Tibial artery (tissue), 4 donors: ENCODE measurements around the gene TMEM88.

ENCODE experiments used
- DNase-seq, 2 donors: peaks; one replicate each; pipeline ENCODE4 v3.0.0-alpha.2; 2019
- H3K27ac ChIP-seq, 2 donors: fragments of 200-600 bp; sonication (generic) in 1 of 2; 1 replicate in 1 of 2; 2 replicates in 1 of 2; pipeline ENCODE4 v1.5.1; 2018 to 2019; ENCODE audit warnings: mild to moderate bottlenecking in 1 of 2
- H3K27me3 ChIP-seq, 2 donors: fragments of 200-600 bp; sonication (generic) in 1 of 2; one replicate each; pipeline versions ENCODE4 v1.5.1 to v1.6.0; 2016 to 2019
- H3K36me3 ChIP-seq, 3 donors: fragments of 200-600 bp; sonication (generic) in 2 of 3; one replicate each; pipeline ENCODE4 v1.5.1; 2016 to 2019; ENCODE audit warnings: mild to moderate bottlenecking in 2 of 3
- H3K4me1 ChIP-seq, 4 donors: fragments of 200-600 bp; sonication (generic) in 2 of 4; 1 replicate in 3 of 4; 2 replicates in 1 of 4; pipeline ENCODE4 v1.5.1; 2016 to 2019
- H3K4me3 ChIP-seq, 2 donors: fragments of 200-600 bp; sonication (generic) in 1 of 2; 1 replicate in 1 of 2; 2 replicates in 1 of 2; pipeline ENCODE4 v1.5.1; 2018 to 2019; ENCODE audit warnings: mild to moderate bottlenecking in 2 of 2
- H3K9me3 ChIP-seq, 3 donors: fragments of 200-600 bp; sonication (generic) in 1 of 3; one replicate each; pipeline ENCODE4 v1.5.1; 2016 to 2019
- intact Hi-C: fragments of 100-400 bp; cut with DNase I; formaldehyde crosslinking; loops from one replicate; pipeline ENCODE4 v1.15.0; 2023; ENCODE audit warnings: low total_unique reads
- TF ChIP-seq, protein P1 (sequence below), 2 experiments: fragments of 200-600 bp in 1 of 2; fragments of 450-650 bp in 1 of 2; IDR thresholded peaks; one replicate each; pipeline ENCODE4 v1.5.1; 2017 to 2019; ENCODE audit warnings: antibody characterized with exemption in 2 of 2, mild to moderate bottlenecking in 1 of 2, moderate library complexity in 1 of 2

Gene TMEM88

DNA sequence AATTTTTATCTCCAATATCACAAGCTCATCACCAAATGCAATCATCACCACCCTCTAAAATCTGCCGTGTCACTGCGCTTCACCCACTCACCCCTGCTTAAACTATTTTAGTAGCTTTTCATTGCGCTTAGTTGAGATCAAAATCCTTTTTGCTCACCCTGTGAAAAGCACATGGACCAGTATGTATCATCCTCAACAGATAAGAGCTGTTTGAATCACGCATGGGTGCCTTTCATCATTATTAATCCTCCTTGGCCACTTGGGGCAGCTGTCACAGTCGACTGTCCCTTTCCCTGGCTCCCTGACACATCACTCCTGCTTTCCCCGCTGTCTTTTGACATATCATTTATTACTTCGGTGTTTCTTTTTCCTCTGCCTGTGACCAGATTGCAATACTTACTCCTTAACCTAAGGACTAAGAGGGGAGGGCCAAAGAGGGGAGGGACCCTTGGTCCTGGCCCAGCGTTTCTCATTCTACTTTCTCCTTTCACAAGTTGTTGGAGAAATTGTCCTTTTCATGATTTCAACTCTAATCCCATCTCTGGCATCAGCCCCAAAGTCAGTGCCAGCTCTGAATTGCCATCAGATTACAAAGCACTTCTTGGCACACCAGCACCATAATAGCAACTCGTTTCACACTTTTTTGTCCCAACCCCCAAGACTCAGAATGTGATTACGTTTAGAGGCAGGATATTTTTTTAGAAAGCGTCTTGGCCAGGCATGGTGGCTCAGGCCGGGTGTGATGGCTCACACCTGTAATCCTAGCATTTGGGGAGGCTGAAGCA is 29.5 kb upstream of the TMEM88 start:
- peaks cover 0 to 6% (median 2%) of the 10 kb centered on the region in 4 donors for H3K4me1 ChIP-seq
- H3K27me3 ChIP-seq, result peaks cover 0 to 41% of the 10 kb centered on the region in 2 donors
- no peak overlapping the region for H3K27ac ChIP-seq
- no peak overlapping the region for H3K4me3 ChIP-seq
- no peaks in the 10 kb centered on the region for H3K9me3 ChIP-seq
- DNase-seq, result no peak
- intact Hi-C loops, result no loop called here
- TF ChIP-seq, protein P1, sequence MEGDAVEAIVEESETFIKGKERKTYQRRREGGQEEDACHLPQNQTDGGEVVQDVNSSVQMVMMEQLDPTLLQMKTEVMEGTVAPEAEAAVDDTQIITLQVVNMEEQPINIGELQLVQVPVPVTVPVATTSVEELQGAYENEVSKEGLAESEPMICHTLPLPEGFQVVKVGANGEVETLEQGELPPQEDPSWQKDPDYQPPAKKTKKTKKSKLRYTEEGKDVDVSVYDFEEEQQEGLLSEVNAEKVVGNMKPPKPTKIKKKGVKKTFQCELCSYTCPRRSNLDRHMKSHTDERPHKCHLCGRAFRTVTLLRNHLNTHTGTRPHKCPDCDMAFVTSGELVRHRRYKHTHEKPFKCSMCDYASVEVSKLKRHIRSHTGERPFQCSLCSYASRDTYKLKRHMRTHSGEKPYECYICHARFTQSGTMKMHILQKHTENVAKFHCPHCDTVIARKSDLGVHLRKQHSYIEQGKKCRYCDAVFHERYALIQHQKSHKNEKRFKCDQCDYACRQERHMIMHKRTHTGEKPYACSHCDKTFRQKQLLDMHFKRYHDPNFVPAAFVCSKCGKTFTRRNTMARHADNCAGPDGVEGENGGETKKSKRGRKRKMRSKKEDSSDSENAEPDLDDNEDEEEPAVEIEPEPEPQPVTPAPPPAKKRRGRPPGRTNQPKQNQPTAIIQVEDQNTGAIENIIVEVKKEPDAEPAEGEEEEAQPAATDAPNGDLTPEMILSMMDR (IDR thresholded peaks at IDR 0.05), result no peak
- H3K36me3 ChIP-seq, result no peaks in the 10 kb centered on the region

DNA sequence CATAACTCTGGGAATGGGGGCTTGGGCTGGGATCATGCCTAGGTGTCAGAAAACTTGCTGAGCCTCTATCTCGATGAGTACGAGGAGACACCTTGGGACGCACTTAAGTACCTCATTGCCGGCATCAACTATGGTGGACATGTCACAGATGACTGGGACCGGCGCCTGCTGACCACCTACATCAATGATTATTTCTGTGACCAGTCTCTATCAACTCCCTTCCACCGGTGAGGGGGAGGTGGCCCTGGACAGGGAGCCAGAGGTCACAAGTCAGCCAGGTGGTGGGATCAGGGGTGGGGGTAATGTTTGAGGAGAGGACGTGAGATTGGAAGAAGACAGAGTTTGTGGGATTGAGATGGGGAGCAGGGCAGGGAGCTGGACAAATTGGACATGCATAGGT is 24.2 kb upstream of the TMEM88 start:
- intact Hi-C loops, result no loop called here
- TF ChIP-seq, protein P1 (IDR thresholded peaks at IDR 0.05), result no peak
- peaks cover 0 to 10% (median 5%) of the 10 kb centered on the region in 4 donors for H3K4me1 ChIP-seq
- DNase-seq, result peak in 1 of 2 donors; percentile 58
- H3K27me3 ChIP-seq, result peaks cover 0 to 43% of the 10 kb centered on the region in 2 donors
- no peaks in the 10 kb centered on the region for H3K36me3 ChIP-seq
- H3K27ac ChIP-seq, result no peak overlapping the region
- no peak overlapping the region for H3K4me3 ChIP-seq
- no peaks in the 10 kb centered on the region for H3K9me3 ChIP-seq

DNA sequence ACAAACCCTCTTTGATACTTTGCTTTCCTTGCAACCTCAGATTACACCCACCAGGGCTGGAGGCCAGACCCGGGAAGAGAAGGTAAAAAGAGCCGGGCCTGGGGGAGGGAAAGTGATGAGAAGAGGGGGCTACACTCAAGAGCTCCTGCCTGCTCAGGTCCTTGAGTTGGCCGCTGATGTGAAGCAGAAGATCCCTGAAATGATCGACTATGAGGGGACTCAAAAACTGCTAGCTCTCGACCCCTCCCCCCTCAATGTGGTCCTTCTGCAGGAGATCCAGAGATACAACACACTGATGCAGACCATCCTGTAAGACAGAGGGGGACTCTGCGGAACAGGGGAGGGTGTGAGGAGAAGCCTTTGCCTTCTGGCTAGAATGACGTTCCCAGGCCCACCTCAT is 23.6 kb upstream of the TMEM88 start:
- TF ChIP-seq, protein P1 (IDR thresholded peaks at IDR 0.05), result no peak
- intact Hi-C loops, result no loop called here
- Histone ChIP-seq H3K36me3 (no peaks in the 10 kb centered on the region), H3K4me3 (no peak overlapping the region), H3K27ac (no peak overlapping the region), H3K4me1 (peaks cover 0 to 11% (median 6%) of the 10 kb centered on the region in 4 donors), H3K9me3 (no peaks in the 10 kb centered on the region), H3K27me3 (peaks cover 0 to 39% of the 10 kb centered on the region in 2 donors)
- DNase-seq, result no peak

DNA sequence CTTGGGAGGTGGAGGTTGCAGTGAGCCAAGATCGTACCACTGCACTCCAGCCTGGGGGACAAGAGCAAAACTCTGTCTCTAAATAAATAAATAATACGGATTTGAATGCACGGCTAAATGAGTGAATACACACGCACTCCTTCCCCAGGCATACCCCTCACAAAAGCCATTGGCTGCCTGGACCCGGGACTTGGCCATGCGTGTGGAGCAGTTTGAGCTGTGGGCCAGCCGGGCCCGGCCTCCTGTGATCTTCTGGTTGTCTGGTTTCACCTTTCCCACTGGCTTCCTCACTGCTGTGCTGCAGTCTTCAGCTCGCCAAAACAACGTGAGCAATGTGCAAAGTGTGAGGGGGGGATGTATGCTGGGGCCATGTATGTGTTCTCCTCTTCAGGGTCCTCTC is 22.4 kb upstream of the TMEM88 start:
- TF ChIP-seq, protein P1 (IDR thresholded peaks at IDR 0.05), result no peak
- intact Hi-C loops, result no loop called here

DNA sequence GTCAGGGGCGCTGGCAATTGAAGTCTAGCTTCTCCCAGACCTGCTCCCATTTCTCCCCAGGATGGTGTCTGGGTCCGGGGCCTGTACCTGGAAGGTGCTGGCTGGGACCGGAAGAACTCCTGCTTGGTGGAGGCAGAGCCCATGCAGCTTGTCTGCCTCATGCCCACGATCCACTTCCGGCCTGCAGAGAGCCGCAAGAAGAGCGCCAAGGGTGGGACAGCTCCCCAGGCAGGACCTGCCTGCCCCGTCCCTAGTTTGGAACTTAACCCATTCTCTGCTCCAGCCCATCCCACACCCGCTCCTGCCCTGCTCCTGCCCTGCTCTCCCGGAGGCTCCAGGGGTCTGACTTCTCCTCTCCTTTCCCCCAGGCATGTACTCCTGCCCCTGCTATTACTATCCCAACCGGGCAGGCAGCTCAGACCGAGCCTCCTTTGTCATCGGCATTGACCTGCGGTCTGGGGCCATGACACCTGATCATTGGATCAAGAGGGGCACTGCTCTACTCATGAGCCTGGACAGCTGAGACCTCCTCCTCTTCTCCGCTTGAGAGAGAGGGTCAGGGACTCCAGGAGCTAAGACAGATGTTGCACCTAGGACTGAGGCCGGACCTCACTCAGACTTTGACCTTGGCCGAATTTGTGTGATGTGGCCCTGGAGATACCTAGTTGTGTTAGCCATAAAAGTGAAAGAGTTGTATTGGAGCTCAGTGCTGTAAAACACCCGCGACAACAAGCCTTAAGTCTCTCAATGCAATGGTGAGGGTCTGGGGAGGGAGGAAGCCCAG is 21.7 kb upstream of the TMEM88 start:
- Histone ChIP-seq H3K36me3 (no peaks in the 10 kb centered on the region), H3K4me1 (peaks cover 0 to 31% (median 26%) of the 10 kb centered on the region in 4 donors), H3K4me3 (peak overlapping the region; percentile 82 to 90), H3K27ac (peak overlapping the region; percentile 96), H3K9me3 (no peaks in the 10 kb centered on the region), H3K27me3 (peaks cover 0 to 34% of the 10 kb centered on the region in 2 donors)
- no peak for DNase-seq
- intact Hi-C loops, result no loop called here
- TF ChIP-seq, protein P1 (IDR thresholded peaks at IDR 0.05), result no peak

More for the DNA sequence above, 22.4 kb upstream of the TMEM88 start:
- Histone ChIP-seq H3K27me3 (peaks cover 0 to 39% of the 10 kb centered on the region in 2 donors), H3K36me3 (no peaks in the 10 kb centered on the region), H3K27ac (no peak overlapping the region), H3K9me3 (no peaks in the 10 kb centered on the region), H3K4me1 (peaks cover 0 to 23% (median 18%) of the 10 kb centered on the region in 4 donors), H3K4me3 (no peak overlapping the region)
- no peak for DNase-seq
